NCI-H2227 (cell line): ENCODE measurements around the gene TMEM132D.

Source experiments
- DNase-seq: peaks from one replicate; lab custom pipeline; 2025; ENCODE audit not compliant: unreplicated experiment; lab: John Stamatoyannopoulos, UW

Gene TMEM132D

DNA sequence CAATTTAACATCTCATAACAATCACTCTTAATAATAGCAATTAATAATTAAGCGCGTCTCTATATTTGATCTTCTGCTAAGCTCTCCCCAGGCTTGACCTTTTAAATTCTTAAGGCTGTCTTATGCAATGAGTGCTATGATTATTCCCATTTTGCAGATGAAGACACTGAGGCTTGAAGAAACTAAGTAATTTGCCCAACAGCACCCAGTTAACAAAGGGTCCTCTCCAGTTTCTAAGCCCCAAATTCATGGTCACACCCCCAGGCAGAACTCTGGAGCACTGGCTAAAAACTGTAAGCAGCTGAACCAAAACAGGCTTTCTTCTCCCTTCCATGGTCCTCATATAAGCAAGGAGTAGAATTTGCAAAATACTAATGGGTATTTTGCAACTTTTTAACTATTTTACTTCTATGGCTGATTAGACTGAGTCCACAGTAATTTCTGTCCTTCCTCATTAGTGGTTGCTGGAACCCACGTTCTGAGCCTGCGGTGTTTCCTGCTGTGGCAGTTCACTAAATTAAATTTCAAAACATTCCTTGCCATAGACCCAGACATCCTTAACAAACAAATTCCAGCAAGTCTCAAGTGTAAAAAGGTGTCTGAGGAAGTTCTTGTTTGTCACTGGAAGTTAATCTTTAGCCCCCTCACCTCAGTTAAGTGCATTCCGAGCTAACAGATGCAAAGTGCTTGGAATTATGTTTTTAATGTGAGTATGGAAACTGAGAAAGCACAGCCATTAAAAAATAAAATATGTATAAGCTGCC lies 76.5 kb downstream of the TMEM132D start:
- no peak for DNase-seq

DNA sequence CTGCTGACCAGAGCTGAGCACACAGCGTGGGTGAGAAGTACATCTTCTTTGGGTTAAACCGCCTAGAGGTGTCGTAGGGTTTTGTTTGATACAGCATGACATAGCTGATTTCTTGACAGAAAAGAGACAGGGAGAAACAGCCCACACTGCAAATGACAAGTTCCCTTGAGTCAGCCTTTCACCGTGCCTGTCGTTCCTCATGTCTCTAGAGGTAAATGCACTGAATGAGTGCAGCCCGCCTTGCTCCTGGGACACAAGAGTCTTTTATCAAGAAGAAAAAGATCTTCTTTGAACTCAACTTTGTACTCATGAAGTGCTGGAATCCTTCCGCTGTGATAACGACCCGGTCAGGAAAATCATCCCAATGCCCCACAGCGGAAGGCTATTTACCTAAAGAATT lies 77.6 kb downstream of the TMEM132D start:
- DNase-seq = no peak

DNA sequence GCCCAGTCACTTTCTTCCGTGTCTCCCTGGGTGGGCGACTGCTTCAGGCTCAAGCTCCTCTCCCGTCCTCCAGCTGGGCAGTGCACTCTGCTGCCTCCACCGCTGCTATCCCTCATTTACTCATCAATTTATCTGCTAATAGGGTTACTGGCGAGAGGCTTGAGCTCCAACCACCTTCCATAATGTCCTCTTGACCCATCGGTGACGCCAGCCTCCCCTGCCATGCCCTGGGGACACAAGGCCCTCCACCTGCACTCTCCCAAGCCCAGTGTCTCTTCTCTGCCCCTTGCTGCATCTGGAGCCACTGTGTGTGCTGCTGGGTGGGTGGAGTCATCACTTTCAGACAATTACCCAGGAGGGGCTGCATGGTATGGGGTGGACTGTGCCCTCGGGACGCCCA lies 78.5 kb downstream of the TMEM132D start:
- DNase-seq = no peak

DNA sequence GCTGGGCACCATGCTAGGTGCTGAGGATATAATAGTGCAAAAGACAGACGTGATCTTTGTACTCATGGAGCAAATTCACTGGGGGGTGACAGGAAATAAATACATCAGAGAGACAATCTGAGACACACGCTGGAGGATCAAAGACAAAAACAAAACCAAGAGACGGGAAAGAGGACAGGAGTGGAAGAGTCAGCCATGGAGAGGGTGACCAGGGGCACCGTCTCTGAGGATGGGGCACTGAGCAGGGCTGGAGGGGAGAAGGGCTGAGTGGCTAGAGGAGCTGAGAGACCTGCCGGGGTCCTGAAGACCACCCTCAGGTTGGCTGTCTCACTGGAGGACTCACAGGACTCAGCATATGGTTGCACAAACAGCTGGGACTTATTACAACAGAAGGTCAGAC lies 81.9 kb downstream of the TMEM132D start:
- DNase-seq = no peak

DNA sequence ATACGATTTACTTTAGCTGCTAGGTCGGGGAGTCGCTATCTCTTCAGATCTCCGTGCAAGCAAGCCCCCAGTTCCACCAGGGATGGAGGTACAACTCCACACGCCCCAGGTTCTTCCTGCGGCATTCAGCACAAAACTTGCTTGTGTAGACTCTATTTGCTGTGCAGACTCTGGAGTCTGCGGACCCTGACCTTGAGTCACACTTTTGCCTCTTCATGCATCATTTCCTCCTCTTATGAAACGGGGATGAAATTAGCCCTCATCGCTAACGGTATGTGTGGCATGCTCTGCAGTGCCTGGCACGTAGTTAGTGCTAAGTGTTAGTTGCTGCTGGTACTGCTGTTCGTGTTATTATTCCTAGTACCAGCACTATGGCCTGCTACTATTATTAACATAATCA lies 84.4 kb downstream of the TMEM132D start:
- DNase-seq = no peak

DNA sequence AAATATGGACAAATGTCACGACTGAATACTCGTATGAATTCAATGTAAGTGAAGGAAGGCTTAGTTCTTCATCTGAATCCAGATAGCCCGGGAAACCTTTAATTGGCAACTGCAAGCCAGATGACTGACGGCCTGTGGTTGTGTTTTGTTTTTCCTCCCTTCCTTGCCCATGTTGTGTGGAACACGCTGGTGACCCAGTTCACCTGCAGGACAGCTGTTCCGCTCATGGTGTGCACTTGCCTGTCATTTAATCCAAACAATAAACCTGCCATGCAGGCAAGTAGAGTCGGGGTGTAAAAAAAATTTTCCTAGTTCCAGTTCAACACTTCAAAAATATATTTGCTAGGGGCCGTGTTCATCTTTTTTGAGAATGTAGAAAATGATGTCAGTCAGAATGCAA lies 88.0 kb downstream of the TMEM132D start:
- no peak for DNase-seq

DNA sequence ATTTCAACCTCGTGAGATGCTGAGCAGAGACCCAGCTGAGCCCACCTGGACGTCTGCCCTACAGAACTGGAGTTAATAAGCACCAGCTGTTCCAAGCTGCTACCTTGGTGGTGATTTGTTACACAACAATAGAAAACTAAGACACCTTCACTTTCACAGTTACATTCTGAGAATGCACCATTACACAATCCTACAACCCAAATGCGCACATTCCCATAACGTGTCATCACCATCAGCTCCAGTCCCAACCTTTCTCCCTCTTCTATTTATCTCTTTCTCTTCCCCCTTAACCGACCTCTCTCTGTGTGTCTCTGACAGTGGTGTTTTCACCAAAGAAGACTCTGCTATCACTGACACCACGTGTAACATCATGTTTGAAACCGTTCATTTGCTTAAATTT lies 91.9 kb downstream of the TMEM132D start:
- no peak for DNase-seq

DNA sequence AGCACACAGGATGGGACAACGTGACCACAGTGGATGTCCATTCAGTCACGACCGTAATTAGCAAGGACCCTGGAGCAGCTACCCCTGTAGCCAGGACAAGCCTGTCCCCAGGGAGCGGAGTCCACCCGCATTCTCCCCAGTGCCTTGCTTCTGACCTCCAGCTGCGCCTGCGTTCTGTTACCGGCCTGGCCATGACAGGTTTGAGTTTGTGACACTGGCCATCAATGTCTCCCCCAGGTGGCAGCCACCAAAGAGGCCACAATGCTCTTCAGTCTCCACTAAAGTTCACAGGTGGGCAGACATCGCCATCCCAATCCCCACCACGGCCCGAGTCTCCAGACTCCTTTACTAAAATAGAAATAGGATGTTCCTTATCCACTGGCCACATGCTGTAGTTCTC lies 96.7 kb downstream of the TMEM132D start:
- DNase-seq = no peak

DNA sequence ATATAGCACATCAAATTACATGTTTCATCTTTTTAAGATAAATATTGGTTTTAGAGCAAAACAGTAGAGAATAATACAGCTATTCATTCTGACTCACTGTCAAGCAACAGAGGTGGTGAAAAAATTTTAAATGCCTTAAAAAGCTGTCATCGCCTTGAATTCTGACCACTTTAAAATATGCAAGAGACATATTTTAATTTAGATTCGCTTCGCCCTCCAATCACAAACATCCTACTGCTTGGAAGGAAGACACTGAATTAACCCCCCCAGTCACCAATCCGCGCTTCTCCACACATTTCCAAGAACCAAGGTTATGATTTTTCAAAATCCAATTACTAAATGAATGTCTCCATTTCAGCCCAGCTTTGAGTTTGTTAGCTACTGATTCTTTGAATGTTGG lies 112.4 kb downstream of the TMEM132D start:
- no peak for DNase-seq

DNA sequence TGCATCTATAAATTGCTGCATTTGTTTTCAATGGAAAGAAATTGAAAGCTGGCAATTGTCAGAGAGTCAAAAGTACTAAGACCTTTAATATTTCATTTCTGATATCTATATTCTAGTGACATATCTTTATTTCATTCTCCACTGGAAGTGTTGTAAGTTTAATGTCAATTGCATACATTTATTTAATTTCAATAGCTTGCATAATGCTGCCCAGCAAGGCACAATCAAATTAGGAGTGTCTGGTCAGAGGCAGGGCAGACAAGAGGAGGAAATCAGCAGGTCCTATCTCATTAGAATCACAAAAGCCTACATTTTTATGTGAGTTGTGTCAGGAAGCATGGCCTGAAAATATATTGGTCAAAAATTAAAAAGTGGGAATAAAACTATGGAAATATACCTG lies 112.9 kb downstream of the TMEM132D start:
- no peak for DNase-seq

DNA sequence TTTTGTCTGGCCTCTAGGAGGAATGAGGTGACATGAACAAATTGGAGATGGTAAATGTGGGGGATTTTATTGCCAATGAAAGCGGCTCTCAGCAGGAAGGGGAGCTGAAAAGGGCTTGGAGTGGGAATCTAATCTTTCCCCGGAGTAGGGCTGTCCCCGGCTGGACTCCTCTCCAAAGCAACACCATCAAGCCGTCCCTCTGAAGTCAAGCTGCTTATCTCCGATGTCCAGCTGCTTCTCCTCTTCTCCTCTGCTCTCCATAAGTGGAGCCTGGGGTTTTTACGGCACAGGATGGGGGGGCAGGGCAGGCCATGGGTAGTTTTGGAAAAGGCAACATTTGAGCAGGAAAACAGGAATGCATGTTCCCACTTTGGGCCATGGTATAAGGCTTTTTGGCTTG lies 113.5 kb downstream of the TMEM132D start:
- DNase-seq = no peak

DNA sequence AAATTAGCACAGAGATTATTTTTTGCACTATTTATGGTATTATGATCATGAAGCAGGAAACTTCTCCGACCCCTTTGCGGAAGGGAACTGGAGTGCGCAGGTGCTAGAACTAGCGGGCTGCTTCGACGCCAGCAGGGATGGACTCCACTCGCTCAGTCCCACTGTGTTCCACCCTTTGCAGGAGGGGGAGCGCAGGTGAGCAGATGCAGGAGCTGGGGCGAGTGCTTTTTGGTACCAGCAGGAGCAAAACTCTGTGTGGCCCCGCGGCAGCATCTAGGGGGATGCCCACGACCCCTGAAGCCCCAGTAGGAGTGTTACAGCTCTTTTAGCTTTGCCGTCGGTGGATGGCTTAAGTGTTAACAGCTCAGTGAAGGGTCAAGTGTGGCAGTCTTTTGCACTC lies 113.9 kb downstream of the TMEM132D start:
- DNase-seq = no peak

DNA sequence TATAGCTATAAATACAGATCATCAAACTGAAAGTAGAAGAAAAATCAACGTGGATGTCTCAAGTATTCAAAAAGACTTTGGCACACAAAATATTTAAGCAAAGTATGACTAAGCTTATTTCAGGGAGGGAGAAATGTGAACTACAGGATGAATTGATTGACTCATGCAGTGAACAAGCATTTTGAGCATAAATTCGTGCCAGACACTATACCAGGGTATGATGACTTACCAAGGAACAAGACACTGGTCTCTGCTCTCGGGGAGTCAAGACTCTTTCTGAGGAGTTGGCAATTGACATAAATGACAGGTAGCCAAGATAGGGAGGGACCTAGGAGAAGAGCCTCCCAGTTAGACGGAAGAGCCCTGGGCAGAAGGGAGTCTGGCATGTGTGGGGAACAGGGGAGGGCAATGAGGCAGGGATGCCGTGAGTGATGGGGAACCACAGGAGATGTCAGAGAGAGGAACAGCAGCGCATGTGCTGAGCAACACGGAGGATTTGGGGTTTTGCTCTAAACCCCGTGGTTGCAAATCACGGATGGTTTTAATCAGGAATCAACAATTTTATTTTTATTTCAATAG lies 115.2 kb downstream of the TMEM132D start:
- no peak for DNase-seq

DNA sequence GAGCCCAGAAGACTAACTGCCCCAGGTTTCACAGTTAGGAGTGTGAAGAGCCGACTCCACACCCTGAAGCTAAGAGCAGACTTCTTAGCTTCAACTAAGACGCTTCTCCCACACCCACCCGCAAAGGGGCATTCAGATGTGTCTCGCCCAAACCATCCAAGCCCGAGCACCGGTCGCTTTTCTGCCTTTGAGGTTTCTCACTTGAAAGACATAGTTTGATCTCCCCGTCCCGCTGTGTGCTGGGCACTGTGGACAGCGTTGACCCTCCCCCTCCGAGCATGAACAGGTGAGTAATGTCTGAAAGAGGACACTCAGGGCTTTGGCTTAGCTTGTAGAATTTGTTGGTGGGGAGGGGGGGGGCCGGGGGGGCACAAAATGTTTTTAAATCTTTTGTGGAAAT lies 123.8 kb downstream of the TMEM132D start:
- no peak for DNase-seq

DNA sequence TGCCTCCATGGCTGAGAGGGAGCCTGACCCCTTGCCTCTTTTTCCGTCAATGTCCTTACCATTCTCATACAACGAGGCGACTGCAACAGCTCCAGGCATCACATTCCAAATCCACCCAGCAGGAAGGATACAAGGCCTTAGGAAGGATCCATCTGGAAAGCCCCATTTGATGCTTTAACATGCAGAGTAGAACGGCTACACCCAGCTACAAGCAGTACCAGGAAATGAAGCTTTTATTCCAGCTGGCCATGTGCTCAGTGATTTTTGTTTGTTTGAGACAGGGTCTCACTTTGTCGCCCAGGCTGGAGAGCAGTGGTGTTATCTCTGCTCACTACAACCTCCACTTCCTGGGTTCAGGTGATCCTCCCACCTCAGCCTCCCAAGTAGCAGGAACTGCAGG lies 124.8 kb downstream of the TMEM132D start:
- DNase-seq = no peak

DNA sequence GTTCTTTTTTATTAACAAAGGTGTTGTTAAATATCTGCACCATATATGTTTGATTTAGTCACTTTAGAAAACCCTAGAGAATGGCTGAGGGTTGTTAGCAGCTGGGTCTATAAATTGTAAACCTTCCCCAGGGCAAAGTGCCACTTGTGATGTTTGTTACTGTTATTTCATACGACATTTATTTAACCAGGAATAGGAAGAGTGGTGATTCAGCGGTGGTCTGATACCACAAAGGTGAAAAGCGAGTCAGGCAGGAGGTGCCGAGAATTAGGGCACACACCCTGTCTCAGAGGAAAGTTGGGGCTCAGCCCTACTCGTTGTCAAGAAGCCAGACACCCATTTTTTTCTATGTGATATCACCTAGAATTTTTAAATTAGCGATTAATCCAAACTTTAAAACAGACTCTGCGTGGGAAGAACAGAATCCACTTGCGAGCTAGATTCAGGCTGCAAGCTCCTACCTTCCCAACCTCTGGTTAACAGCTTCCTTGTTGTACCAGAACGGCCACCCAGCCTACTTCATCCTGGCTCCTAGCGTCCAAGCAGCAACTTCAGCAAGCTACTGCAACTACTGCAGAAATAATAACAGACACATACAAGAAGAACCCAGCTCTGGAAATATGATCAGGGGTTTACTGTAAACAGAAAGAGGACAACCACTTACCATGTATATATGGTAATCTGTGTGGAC lies 126.7 kb downstream of the TMEM132D start:
- no peak for DNase-seq

DNA sequence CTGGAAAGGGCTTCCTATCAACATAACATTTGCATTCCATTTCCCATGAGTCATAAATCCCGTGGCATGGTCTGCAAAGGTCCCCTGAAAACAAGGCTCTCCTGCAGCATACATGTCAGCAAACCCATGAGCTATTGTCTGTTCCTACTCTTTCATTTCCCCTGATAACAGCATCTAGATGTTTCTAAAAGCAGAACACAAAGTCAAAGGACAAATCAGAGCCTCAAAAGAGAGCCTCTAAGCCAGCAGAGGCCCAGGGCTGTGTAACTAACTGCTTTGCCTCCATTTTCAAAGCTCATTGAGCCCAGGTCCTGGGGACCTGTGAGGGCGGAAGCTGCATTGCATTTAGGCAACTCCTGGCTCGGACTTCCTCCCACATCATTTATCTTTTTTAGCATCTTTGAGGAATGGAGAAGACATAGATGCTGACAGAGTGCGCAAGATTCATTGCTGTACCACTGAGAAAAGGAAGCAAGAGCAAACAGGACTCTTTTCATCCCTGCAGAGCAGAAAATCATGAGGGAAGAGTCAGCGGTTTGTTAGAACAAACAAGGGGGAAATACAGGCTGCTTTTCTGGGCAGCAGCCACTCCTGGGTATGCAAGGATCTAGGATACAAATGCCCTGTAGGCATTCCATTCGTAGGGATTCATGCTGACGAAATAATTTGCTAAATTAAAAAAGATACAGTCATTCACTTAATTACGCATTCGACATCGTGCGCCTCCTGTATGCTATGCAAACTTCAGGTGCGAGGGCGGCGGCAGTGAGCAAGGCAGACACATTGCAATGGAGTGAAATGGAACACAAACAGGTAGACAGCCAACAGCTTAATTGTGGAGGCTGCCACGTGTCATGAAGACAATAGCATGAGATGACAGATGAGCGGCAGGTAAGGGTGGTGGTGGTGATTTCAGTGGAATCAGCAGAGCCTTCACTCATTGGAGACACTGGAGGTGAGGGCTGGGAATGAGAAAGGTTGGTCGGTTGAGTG lies 131.0 kb downstream of the TMEM132D start:
- DNase-seq = no peak

DNA sequence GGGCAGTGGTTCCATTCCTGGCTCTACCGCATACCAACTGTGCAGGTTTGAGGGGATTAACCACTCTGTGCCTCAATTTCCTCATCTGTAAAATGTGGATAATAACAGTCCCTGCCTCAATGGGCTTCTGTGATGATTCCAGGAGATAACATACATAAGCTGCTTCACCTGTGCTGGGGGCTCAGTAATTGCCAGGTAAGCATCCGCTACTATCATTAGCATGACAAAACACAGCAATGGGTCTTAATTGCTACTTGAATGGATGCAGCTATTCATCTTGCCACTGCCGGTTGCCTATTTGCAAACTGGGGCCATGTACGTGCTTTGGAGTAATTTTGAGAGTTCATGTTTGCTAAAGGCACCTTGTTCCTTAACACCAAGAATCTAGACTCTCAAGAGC lies 132.6 kb downstream of the TMEM132D start:
- DNase-seq = no peak

DNA sequence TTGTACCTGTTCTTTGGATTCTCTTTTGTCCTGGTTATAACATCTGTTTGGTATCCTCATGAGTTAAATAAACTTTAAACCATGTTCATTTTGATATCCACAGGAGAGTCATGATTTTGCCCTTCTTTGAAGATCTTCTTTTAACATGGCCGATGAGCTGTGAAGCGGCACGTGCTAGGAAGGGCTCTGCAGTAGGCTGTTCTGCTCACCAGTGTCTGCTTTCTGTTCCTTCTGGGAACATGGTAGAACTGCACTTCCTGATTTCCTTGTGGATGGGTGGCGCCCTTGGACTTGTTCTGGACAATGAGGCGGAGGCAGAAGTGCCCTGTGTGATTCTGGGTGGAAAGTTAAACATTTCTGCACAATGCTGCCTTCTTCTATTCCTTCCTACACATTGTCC lies 138.1 kb downstream of the TMEM132D start:
- no peak for DNase-seq

DNA sequence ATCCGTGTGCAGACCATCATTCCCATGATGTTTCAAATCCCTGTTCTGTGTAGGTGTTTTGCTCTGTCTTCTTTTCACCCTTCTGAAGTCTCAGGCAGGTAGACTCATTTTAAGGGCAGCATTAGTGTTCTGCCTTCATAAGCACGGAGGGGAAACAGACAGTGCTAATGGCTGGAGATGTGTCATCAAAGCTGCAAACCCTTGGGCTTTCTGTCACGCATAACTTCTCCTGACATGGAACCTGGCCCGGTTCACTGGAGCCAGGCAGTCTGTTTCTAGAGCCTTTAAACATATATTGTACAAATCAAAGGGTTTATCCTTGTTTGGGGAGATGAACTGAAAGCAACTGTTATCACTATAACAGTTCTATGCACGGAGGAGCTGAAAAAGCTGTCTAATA lies 141.4 kb downstream of the TMEM132D start:
- DNase-seq = no peak

DNA sequence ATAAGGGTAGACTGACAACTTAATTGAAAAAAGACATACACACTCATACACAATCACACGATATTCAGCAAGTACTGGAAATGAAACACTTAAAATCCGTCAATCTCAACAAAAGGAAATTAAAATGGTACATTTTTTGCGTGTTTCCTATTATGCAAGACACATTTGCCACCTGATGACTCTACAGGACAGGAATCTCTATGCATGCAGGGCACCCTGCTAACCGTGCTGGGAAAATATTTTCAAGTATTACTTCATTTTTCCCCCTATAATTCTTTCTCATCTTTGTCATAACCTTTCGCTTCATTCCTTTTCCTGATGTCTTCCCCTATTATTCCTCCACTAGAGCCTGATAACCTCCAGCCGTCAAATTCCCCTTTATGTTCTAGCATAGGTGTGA lies 150.2 kb downstream of the TMEM132D start:
- DNase-seq = no peak
